ENCODE results near the gene OR52M1.

The OR52M1 gene

DNA sequence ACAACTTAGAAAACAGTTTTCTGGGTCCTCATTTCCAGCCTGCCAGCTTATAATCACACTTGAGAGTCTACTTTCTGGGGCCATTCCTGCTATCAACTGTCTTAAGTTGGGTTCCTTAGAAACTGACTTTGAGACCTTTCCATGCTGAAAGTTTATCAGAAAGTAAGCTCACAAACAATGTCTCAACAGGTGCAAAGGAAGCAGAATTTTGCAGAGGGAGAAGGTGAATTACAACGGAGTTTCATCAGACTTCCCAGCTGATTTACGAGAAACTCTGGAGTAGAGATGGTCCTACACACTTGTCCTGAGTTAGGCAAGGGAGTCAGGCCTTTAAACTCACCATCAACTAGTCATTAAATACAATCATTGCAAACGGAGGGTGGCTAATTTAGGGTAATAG lies 31.9 kb downstream of the OR52M1 start:
- no peak for DNase-seq

DNA sequence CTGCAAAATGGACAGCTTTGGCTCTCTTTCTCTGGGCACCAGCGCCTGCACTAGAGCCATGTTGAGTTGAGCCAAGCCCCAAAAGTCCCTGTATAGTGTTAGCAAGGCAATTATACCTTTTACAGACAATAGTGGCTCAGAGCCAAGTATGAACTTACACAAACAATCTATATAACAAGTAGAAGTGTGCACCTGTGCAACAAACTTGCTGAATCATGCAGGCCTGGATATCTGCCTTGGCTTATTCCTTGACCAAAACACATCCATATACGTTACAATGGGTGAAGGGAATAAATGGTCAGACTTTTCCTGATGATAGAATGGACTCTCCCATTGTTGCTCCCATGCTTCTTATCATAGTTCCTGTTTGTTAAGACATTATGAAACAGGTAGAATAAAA lies 32.8 kb downstream of the OR52M1 start:
- no peak for DNase-seq

DNA sequence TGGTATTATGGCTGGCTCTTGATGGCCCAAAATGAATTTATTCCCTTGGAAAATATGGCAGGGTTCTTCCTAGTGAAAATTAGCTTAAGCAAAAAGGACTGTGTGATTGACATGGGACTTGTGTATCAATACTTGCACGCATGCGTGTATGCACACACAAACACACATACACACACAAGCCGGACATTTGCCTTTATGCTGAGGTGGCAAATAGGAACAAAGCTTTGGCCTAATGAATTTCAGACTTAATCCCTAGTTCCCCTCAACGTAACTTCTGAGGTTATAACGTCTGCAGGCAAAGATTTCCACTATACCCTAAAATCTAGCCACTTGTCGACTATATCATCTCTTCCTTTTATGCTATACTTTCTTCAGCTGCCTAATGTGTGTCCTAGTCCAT lies 33.6 kb downstream of the OR52M1 start:
- DNase-seq: no peak

DNA sequence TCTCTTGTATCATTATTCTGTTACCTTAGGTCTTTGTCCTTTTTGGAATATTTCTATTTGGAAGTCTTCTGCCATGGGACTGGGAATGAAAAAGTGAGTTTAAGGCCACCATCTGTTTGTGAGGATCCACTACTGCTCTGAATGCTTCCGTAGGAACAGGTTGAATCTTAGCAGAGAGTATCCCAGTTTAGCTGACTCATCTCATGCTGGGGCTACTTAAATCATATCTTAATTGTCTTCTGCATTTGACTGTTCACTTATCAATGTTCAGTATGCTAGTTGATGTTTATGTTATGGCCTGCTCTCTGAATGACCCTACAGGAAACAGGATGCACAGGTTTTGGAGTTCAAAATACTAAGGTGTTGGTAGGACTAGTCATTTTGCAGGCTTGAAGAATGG lies 35.1 kb downstream of the OR52M1 start:
- DNase-seq: no peak

DNA sequence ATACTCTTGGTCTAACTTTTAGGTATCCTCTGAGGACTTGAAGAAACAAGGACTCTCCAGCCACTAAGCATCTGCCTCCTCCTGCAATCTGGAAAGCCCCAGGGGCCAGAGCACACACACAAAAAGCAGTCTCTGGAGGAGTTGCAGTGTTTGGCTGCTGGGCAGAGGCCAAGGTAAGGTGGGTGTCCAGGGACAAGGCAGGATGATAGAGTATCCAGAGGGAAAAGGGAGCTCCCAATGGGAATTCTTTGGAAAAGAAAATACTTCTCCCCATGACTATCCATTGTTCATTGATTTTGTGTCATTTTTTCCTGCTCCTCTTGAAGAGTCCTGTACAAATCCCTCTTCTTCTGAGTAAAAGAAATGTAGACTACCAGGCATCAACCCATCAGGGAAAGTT lies 36.5 kb downstream of the OR52M1 start, which contains the start of gene OR52I2:
OR52I2 (plus strand) TSS at position 301 of the 400 bp plus-strand sequence.
- DNase-seq: no peak

DNA sequence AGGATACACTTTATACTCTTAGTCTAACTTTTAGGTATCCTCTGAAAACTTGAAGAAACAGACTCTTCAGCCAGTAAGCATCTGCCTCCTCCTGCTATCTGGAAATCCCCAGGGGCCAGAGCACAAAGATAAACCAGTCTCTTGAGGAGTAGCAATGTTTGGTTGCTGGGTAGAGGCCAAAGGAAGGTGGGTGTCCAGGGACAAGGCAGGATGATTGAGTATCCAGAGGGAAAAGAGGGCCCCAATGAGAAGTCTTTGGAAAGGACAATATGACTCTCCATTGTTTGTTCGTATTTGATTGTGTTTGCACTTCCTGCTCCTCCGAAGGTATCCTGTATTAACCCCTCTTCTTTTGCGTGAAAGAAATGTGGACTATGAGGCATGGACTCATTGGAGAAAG lies 44.0 kb downstream of the OR52M1 start:
- DNase-seq: no peak

GRCh38 chr11:4593739-4594138 lies 48.7 kb downstream of the OR52M1 start, which contains the start of gene OR52I1:
OR52I1 (plus strand) TSS chr11:4594039; CDS start chr11:4594039, 0 bp downstream.
- DNase-seq: no peak

Data from DMS153 (cell line).